Right hindlimb (tissue), 1 donor: Measurements from ENCODE around the gene TPX2.
A peak's percentile ranks its signal among the peaks of the same experiment; 100 is the strongest.

ENCODE experiments used
- DNase-seq: peaks from one replicate; pipeline ENCODE4 v3.0.0-alpha.2; 2018

Gene TPX2

GRCh38 chr20:31738729-31739549, at the start of gene TPX2:
TSS of gene TPX2 (plus strand) at chr20:31739290. CDS start at chr20:31757477, 18,187 bp downstream.
- peak; percentile 97 for DNase-seq

GRCh38 chr20:31690124-31690666, 48.9 kb upstream of the TPX2 start:
- no peak for DNase-seq

GRCh38 chr20:31691646-31692275, 47.3 kb upstream of the TPX2 start:
- no peak for DNase-seq

GRCh38 chr20:31693402-31693801, 45.7 kb upstream of the TPX2 start:
- DNase-seq, result no peak

- peak; percentile 48 for DNase-seq
Measured at GRCh38 chr20:31693987-31694661, 45.0 kb upstream of the TPX2 start.

- DNase-seq, result no peak
Measured at GRCh38 chr20:31694842-31695593, 44.1 kb upstream of the TPX2 start.

- DNase-seq, result no peak
Measured at GRCh38 chr20:31695849-31696804, 43.0 kb upstream of the TPX2 start.

GRCh38 chr20:31698243-31698802, 40.8 kb upstream of the TPX2 start:
- DNase-seq, result no peak

GRCh38 chr20:31698803-31699718, 40.0 kb upstream of the TPX2 start:
- DNase-seq, result peak; percentile 78

- no peak for DNase-seq
Measured at GRCh38 chr20:31699801-31700728, 39.0 kb upstream of the TPX2 start.

- DNase-seq, result no peak
Measured at GRCh38 chr20:31700747-31701146, 38.3 kb upstream of the TPX2 start.

- DNase-seq, result no peak
Measured at GRCh38 chr20:31701591-31701990, 37.5 kb upstream of the TPX2 start.

- DNase-seq, result no peak
Measured at GRCh38 chr20:31704225-31705119, 34.6 kb upstream of the TPX2 start.

- no peak for DNase-seq
Measured at GRCh38 chr20:31705191-31705590, 33.9 kb upstream of the TPX2 start.

- no peak for DNase-seq
Measured at GRCh38 chr20:31705598-31706597, 33.2 kb upstream of the TPX2 start.

- DNase-seq, result no peak
Measured at GRCh38 chr20:31706607-31707257, 32.4 kb upstream of the TPX2 start.
